Measurements from ENCODE around the gene CNOT3.

The CNOT3 gene

GRCh38 chr19:54128441-54128725 is 9.2 kb upstream of the CNOT3 start:
- H3K4me3 ChIP-seq (ENCODE audit: low read depth, low read length) = no peak overlapping the region
- DNase-seq (ENCODE audit: low read depth, low spot score) = no peak
- POLR2A ChIA-PET = no interaction called here
- TF ChIP-seq CTCF (IDR thresholded peaks at IDR 0.05; ENCODE audit: insufficient read depth, low read length, missing control alignments) = no peak
- CTCF ChIA-PET = no interaction called here

GRCh38 chr19:54128796-54129616 is 8.6 kb upstream of the CNOT3 start:
- no peak for TF ChIP-seq CTCF (IDR thresholded peaks at IDR 0.05; ENCODE audit: insufficient read depth, low read length, missing control alignments)
- ChIA-PET CTCF (no interaction called here), POLR2A (no interaction called here)
- H3K4me3 ChIP-seq (ENCODE audit: low read depth, low read length) = no peak overlapping the region
- no peak for DNase-seq (ENCODE audit: low read depth, low spot score)

GRCh38 chr19:54129617-54129996 is 8.0 kb upstream of the CNOT3 start:
- CTCF ChIA-PET = no interaction called here
- DNase-seq (ENCODE audit: low read depth, low spot score) = no peak
- POLR2A ChIA-PET = no interaction called here
- H3K4me3 ChIP-seq (ENCODE audit: low read depth, low read length) = no peak overlapping the region
- no peak for TF ChIP-seq CTCF (IDR thresholded peaks at IDR 0.05; ENCODE audit: insufficient read depth, low read length, missing control alignments)

- POLR2A ChIA-PET = no interaction called here
- H3K4me3 ChIP-seq (ENCODE audit: low read depth, low read length) = peak overlapping the region; percentile 15; the same call in 1 of the 2 replicates
- DNase-seq (ENCODE audit: low read depth, low spot score) = peak; percentile 34
- no peak for TF ChIP-seq CTCF (IDR thresholded peaks at IDR 0.05; ENCODE audit: insufficient read depth, low read length, missing control alignments)
- CTCF ChIA-PET = no interaction called here
These were observed 4.1 kb upstream of the CNOT3 start for GRCh38 chr19:54133312-54133956.

GRCh38 chr19:54133957-54134590 is 3.5 kb upstream of the CNOT3 start:
- H3K4me3 ChIP-seq (ENCODE audit: low read depth, low read length) = no peak overlapping the region
- ChIA-PET POLR2A (no interaction called here), CTCF (no interaction called here)
- TF ChIP-seq CTCF (IDR thresholded peaks at IDR 0.05; ENCODE audit: insufficient read depth, low read length, missing control alignments) = no peak
- no peak for DNase-seq (ENCODE audit: low read depth, low spot score)

Measured in AG04449 (cell line).